BLaER1 (cell line): Measurements from ENCODE around the gene PSME2.
A peak's percentile ranks its signal among the peaks of the same experiment; 100 is the strongest.

Experiments
- H3K27ac ChIP-seq: shearing (Covaris generic); formaldehyde crosslinking; 2 replicates; pipeline ENCODE4 v1.8.1; 2022
- H3K27me3 ChIP-seq: shearing (Covaris generic); formaldehyde crosslinking; 2 replicates; pipeline ENCODE4 v1.8.1; 2022
- H3K36me3 ChIP-seq: shearing (Covaris generic); formaldehyde crosslinking; 2 replicates; pipeline ENCODE4 v1.8.1; 2022
- H3K4me1 ChIP-seq: shearing (Covaris generic); formaldehyde crosslinking; 2 replicates; pipeline ENCODE4 v1.8.1; 2022
- H3K4me2 ChIP-seq: shearing (Covaris generic); formaldehyde crosslinking; 2 replicates; pipeline ENCODE4 v1.8.1; 2022
- H3K4me3 ChIP-seq: shearing (Covaris generic); formaldehyde crosslinking; 2 replicates; pipeline ENCODE4 v1.8.1; 2022
- H3K9ac ChIP-seq: shearing (Covaris generic); formaldehyde crosslinking; 2 replicates; pipeline ENCODE4 v1.8.1; 2022
- H3K9me3 ChIP-seq: shearing (Covaris generic); formaldehyde crosslinking; 2 replicates; pipeline ENCODE4 v1.8.1; 2022
- H4K20me1 ChIP-seq: shearing (Covaris generic); formaldehyde crosslinking; 2 replicates; pipeline ENCODE4 v1.8.1; 2022
- Cebpa-rat ChIP-seq: shearing (Covaris generic); IDR thresholded peaks from 2 replicates; pipeline ENCODE4 v1.8.1; 2022

The PSME2 gene

GRCh38 chr14:24137529-24138395, 8.6 kb downstream of the PSME2 start:
- H3K27ac ChIP-seq: no peak overlapping the region
- no peak for TF ChIP-seq Cebpa-rat

GRCh38 chr14:24136684-24137528, 9.5 kb downstream of the PSME2 start:
- no peak for TF ChIP-seq Cebpa-rat
- Histone ChIP-seq H3K27me3 (no peaks in the 10 kb centered on the region), H3K9me3 (no peaks in the 10 kb centered on the region), H3K9ac (peak overlapping the region; percentile 96), H3K4me3 (peak overlapping the region; percentile 100), H3K4me2 (peak overlapping the region; percentile 96), H3K27ac (peak overlapping the region; percentile 96), H4K20me1 (peaks cover 47% of the 10 kb centered on the region), H3K36me3 (peaks cover 28% of the 10 kb centered on the region), H3K4me1 (peaks cover 55% of the 10 kb centered on the region)

More at GRCh38 chr14:24137529-24138395, 8.6 kb downstream of the PSME2 start:
- H3K4me3 ChIP-seq: peak overlapping the region; percentile 100
- H3K9ac ChIP-seq: peak overlapping the region; percentile 96; the same call in 1 of the 2 replicates
- H3K27me3 ChIP-seq: no peaks in the 10 kb centered on the region
- peak overlapping the region; percentile 96 for H3K4me2 ChIP-seq
- peaks cover 47% of the 10 kb centered on the region for H4K20me1 ChIP-seq
- H3K4me1 ChIP-seq: peaks cover 59% of the 10 kb centered on the region
- no peaks in the 10 kb centered on the region for H3K9me3 ChIP-seq
- H3K36me3 ChIP-seq: peaks cover 30% of the 10 kb centered on the region

GRCh38 chr14:24135834-24136683, 10.4 kb downstream of the PSME2 start, which contains the start of gene PSME1:
PSME1 (plus strand) TSS chr14:24136194; CDS start chr14:24136263, 69 bp downstream.
- H4K20me1 ChIP-seq: peaks cover 47% of the 10 kb centered on the region
- H3K4me1 ChIP-seq: peaks cover 55% of the 10 kb centered on the region
- H3K27me3 ChIP-seq: no peaks in the 10 kb centered on the region
- H3K27ac ChIP-seq: peak within 1 kb of the TSS; percentile 96
- peaks cover 28% of the 10 kb centered on the region for H3K36me3 ChIP-seq
- H3K4me3 ChIP-seq: peak within 1 kb of the TSS; percentile 100
- H3K9ac ChIP-seq: peak within 1 kb of the TSS; percentile 96
- TF ChIP-seq Cebpa-rat: no peak
- peak within 1 kb of the TSS; percentile 96 for H3K4me2 ChIP-seq
- no peaks in the 10 kb centered on the region for H3K9me3 ChIP-seq

GRCh38 chr14:24135584-24135833, 10.9 kb downstream of the PSME2 start:
- TF ChIP-seq Cebpa-rat: no peak
- Histone ChIP-seq H3K4me3 (peak overlapping the region; percentile 100), H4K20me1 (peaks cover 44% of the 10 kb centered on the region), H3K36me3 (peaks cover 28% of the 10 kb centered on the region), H3K9ac (peak overlapping the region; percentile 96), H3K4me1 (peaks cover 60% of the 10 kb centered on the region), H3K9me3 (no peaks in the 10 kb centered on the region), H3K27me3 (no peaks in the 10 kb centered on the region), H3K27ac (peak overlapping the region; percentile 96), H3K4me2 (peak overlapping the region; percentile 88)

- Histone ChIP-seq H3K36me3 (peaks cover 18% of the 10 kb centered on the region), H3K27ac (no peak overlapping the region), H3K4me2 (no peak overlapping the region), H4K20me1 (peaks cover 26% of the 10 kb centered on the region), H3K4me3 (no peak overlapping the region), H3K27me3 (no peaks in the 10 kb centered on the region), H3K9ac (no peak overlapping the region), H3K4me1 (peaks cover 47% of the 10 kb centered on the region), H3K9me3 (no peaks in the 10 kb centered on the region)
- TF ChIP-seq Cebpa-rat: no peak
Measured at GRCh38 chr14:24133735-24134134, 12.7 kb downstream of the PSME2 start.

GRCh38 chr14:24132976-24133375, 13.4 kb downstream of the PSME2 start:
- Histone ChIP-seq H3K27me3 (no peaks in the 10 kb centered on the region), H3K4me3 (no peak overlapping the region), H3K36me3 (peaks cover 10% of the 10 kb centered on the region), H3K4me1 (peaks cover 44% of the 10 kb centered on the region), H3K27ac (no peak overlapping the region), H3K9me3 (no peaks in the 10 kb centered on the region), H4K20me1 (peaks cover 18% of the 10 kb centered on the region), H3K4me2 (no peak overlapping the region), H3K9ac (no peak overlapping the region)
- TF ChIP-seq Cebpa-rat: no peak

GRCh38 chr14:24132061-24132685, 14.2 kb downstream of the PSME2 start:
- no peak for TF ChIP-seq Cebpa-rat
- peaks cover 2% of the 10 kb centered on the region for H3K36me3 ChIP-seq
- H3K4me3 ChIP-seq: no peak overlapping the region
- 0 out of 2 replicates have a peak overlapping the region, but pooled peaks have one; percentile 15 for H3K9ac ChIP-seq
- peaks cover 10% of the 10 kb centered on the region for H4K20me1 ChIP-seq
- H3K9me3 ChIP-seq: no peaks in the 10 kb centered on the region
- H3K27me3 ChIP-seq: no peaks in the 10 kb centered on the region
- peaks cover 44% of the 10 kb centered on the region for H3K4me1 ChIP-seq
- no peak overlapping the region for H3K27ac ChIP-seq
- no peak overlapping the region for H3K4me2 ChIP-seq

GRCh38 chr14:24131549-24131966, 14.9 kb downstream of the PSME2 start:
- Histone ChIP-seq H3K27me3 (no peaks in the 10 kb centered on the region), H3K4me2 (no peak overlapping the region), H3K4me3 (no peak overlapping the region), H3K9ac (no peak overlapping the region), H3K36me3 (no peaks in the 10 kb centered on the region; the same call in 1 of the 2 replicates), H3K9me3 (no peaks in the 10 kb centered on the region), H3K4me1 (peaks cover 44% of the 10 kb centered on the region), H4K20me1 (peaks cover 4% of the 10 kb centered on the region; the same call in 1 of the 2 replicates), H3K27ac (no peak overlapping the region)
- TF ChIP-seq Cebpa-rat: no peak
